Smooth muscle cell (in vitro differentiated cells): ENCODE data around the gene NTHL1. TPM values are rescaled to one million over a fixed set of nuclear protein-coding genes. Genes with fewer than 3 reads are reported as not detected.

Experiments
- DNase-seq: peaks from one replicate; lab custom pipeline; 2025; ENCODE audit not compliant: unreplicated experiment; lab: John Stamatoyannopoulos, UW
- H2AFZ ChIP-seq: fragments of 200-600 bp; sonication (generic); 2 replicates; pipeline ENCODE4 v1.6.0; 2016; ENCODE audit warnings: antibody characterized with exemption, low read depth, mild to moderate bottlenecking
- H3F3A ChIP-seq: fragments of 200-600 bp; sonication (generic); 2 replicates; pipeline ENCODE4 v1.6.0; 2017; ENCODE audit warnings: antibody characterized with exemption, low read depth
- H3K27ac ChIP-seq: fragments of 200-600 bp; sonication (generic); 2 replicates; pipeline ENCODE4 v1.5.1; 2016; ENCODE audit warnings: low read depth, mild to moderate bottlenecking
- H3K27me3 ChIP-seq: fragments of 200-600 bp; sonication (generic); 2 replicates; pipeline ENCODE4 v1.6.1; 2016; ENCODE audit warnings: low read depth, mild to moderate bottlenecking
- H3K36me3 ChIP-seq: fragments of 200-600 bp; sonication (generic); 2 replicates; pipeline ENCODE4 v1.5.1; 2016; ENCODE audit warnings: low read depth
- H3K4me1 ChIP-seq: fragments of 200-600 bp; sonication (generic); 2 replicates; pipeline ENCODE4 v1.5.1; 2016; ENCODE audit warnings: low read depth
- H3K4me2 ChIP-seq: fragments of 200-600 bp; sonication (generic); 2 replicates; pipeline ENCODE4 v1.6.0; 2016; ENCODE audit warnings: mild to moderate bottlenecking
- H3K4me3 ChIP-seq: fragments of 200-600 bp; sonication (generic); 2 replicates; pipeline ENCODE4 v1.5.1; 2016; ENCODE audit warnings: mild to moderate bottlenecking
- H3K79me2 ChIP-seq: fragments of 200-600 bp; sonication (generic); 2 replicates; pipeline ENCODE4 v1.6.0; 2016; ENCODE audit warnings: low read depth, mild to moderate bottlenecking
- H3K9ac ChIP-seq: fragments of 200-600 bp; sonication (generic); 2 replicates; pipeline ENCODE4 v1.6.0; 2016; ENCODE audit warnings: low read depth
- H3K9me3 ChIP-seq: fragments of 200-600 bp; sonication (generic); replicated peaks from 2 replicates; pipeline ENCODE4 v1.5.1; 2016; ENCODE audit warnings: low read depth
- H4K20me1 ChIP-seq: fragments of 200-600 bp; sonication (generic); 2 replicates; pipeline ENCODE4 v1.6.0; 2016; ENCODE audit warnings: low read depth
- CTCF ChIP-seq: fragments of 200-600 bp; sonication (generic); IDR thresholded peaks from 2 replicates; pipeline ENCODE4 v1.5.1; 2017; ENCODE audit warnings: borderline replicate concordance, mild to moderate bottlenecking, antibody characterized with exemption; ENCODE audit not compliant: insufficient read depth, poor library complexity, severe bottlenecking
- whole genome bisulfite sequencing: methylation state at CpG from one replicate; pipeline ENCODE4 v1.1.7; 2016; ENCODE audit warnings: low lambda C conversion rate; 5-methylcytosine and 5-hydroxymethylcytosine counted together
- microRNA counts: library from miRNA; unstranded; fragments of <30 nt; microRNA quantifications from one replicate; lab custom pipeline; 2016
- microRNA-seq: library from miRNA; unstranded; fragments of <30 nt; microRNA quantifications from one replicate; pipeline ENCODE4, GENCODE V29; 2016; ENCODE audit warnings: borderline number of aligned reads
- polyA plus RNA-seq: library from polyadenylated mRNA; unstranded; fragments of >200 nt; fragmentation: Nextera tagmentation; extraction: Ambion mirVana; gene quantifications from 2 replicates; pipeline ENCODE4 v1.2.1, GENCODE V29; 2016
- small RNA-seq: library from RNA; depleted of rRNA; stranded (forward); fragments of <200 nt; gene quantifications from one replicate; pipeline ENCODE3, GENCODE V24; 2014
- total RNA-seq: library from RNA; depleted of rRNA; stranded (reverse); fragments of >200 nt; gene quantifications from 2 replicates; pipeline ENCODE4 v1.2.3, GENCODE V29; 2014

Gene NTHL1
- total and polyA plus RNA-seq, 2 experiments from 2014 or later, result 23.8 to 39.3 TPM

- Histone ChIP-seq H3F3A (peaks cover 19% of the 10 kb centered on the region), H3K9me3 (no peaks in the 10 kb centered on the region), H2AFZ (no peak overlapping the region), H3K27ac (no peak overlapping the region), H3K79me2 (no peaks in the 10 kb centered on the region), H4K20me1 (no peaks in the 10 kb centered on the region), H3K4me2 (peak overlapping the region; percentile 82), H3K36me3 (no peaks in the 10 kb centered on the region), H3K4me3 (peak overlapping the region; percentile 46), H3K27me3 (peaks cover 39% of the 10 kb centered on the region), H3K9ac (no peak overlapping the region), H3K4me1 (peaks cover 10% of the 10 kb centered on the region)
- 29% methylated on average over 18 of the region's 18 CpGs for WGBS
- DNase-seq, result no peak
- no peak for TF ChIP-seq CTCF
Measured at GRCh38 chr16:1991135-1991551, 56.5 kb downstream of the NTHL1 start.

- no peak for TF ChIP-seq CTCF
- Histone ChIP-seq H3K27me3 (peaks cover 39% of the 10 kb centered on the region), H4K20me1 (no peaks in the 10 kb centered on the region), H3K79me2 (no peaks in the 10 kb centered on the region), H3K9me3 (no peaks in the 10 kb centered on the region), H3K9ac (no peak overlapping the region), H3F3A (peaks cover 13% of the 10 kb centered on the region), H2AFZ (no peak overlapping the region), H3K36me3 (no peaks in the 10 kb centered on the region), H3K4me2 (peak overlapping the region; percentile 82), H3K27ac (no peak overlapping the region), H3K4me3 (peak overlapping the region; percentile 46), H3K4me1 (peaks cover 10% of the 10 kb centered on the region)
- no peak for DNase-seq
- 6% methylated on average over 45 of the region's 50 CpGs for WGBS
Measured at GRCh38 chr16:1990351-1991134, 57.1 kb downstream of the NTHL1 start.

GRCh38 chr16:1990101-1990350, 57.6 kb downstream of the NTHL1 start:
- peak overlapping the region; percentile 82 for H3K4me2 ChIP-seq
- no peak for TF ChIP-seq CTCF
- no peak overlapping the region for H3K27ac ChIP-seq
- H3F3A ChIP-seq, result peaks cover 8% of the 10 kb centered on the region
- H3K9me3 ChIP-seq, result no peaks in the 10 kb centered on the region
- peaks cover 39% of the 10 kb centered on the region for H3K27me3 ChIP-seq
- WGBS, result 0% methylated on average over 4 of the region's 25 CpGs
- DNase-seq, result no peak
- peak overlapping the region; percentile 46 for H3K4me3 ChIP-seq
- H4K20me1 ChIP-seq, result no peaks in the 10 kb centered on the region
- no peaks in the 10 kb centered on the region for H3K79me2 ChIP-seq
- no peak overlapping the region for H3K9ac ChIP-seq
- no peaks in the 10 kb centered on the region for H3K36me3 ChIP-seq
- H2AFZ ChIP-seq, result no peak overlapping the region
- H3K4me1 ChIP-seq, result peaks cover 13% of the 10 kb centered on the region

MicroRNAs encoded within 50 kb of the gene (microRNA counts, 767-probe panel; counts per million panel counts)
- microRNA hsa-miR-1225-3p (lab: Ali Mortazavi, UCI), result 183 counts per million
- microRNA hsa-miR-1225-5p (lab: Ali Mortazavi, UCI), result 183 counts per million

Small RNAs within 50 kb of the gene (microRNA-seq; reads per million reads assigned to microRNA genes)
- not detected for gene MIR1225

Small RNAs within 50 kb of the gene (small RNA-seq; reads per million reads assigned to genes)
- 0.11 reads per million for gene MIR1225
- gene RN7SL219P, result not detected

Other genes starting within 250 kb of the NTHL1 start
- 20.7 and 20.9 TPM in 2 replicates for gene HAGH, start 221.0 kb downstream of the NTHL1 start, total RNA-seq
- gene HAGH, start 221.0 kb downstream of the NTHL1 start, polyA plus RNA-seq, result 42.6 and 43.0 TPM in 2 replicates
- gene FAHD1, start 220.6 kb downstream of the NTHL1 start, total RNA-seq, result 25.0 and 32.4 TPM in 2 replicates
- gene FAHD1, start 220.6 kb downstream of the NTHL1 start, polyA plus RNA-seq, result 32.4 and 32.8 TPM in 2 replicates
- gene MEIOB, start 175.7 kb downstream of the NTHL1 start, total RNA-seq, result 0.18 and 0.22 TPM in 2 replicates
- gene MEIOB, start 175.7 kb downstream of the NTHL1 start, polyA plus RNA-seq, result 1.7 TPM in 1 of 2 replicates, not detected in the other
- gene HS3ST6, start 129.4 kb downstream of the NTHL1 start, total RNA-seq, result not detected in 2 replicates
- gene HS3ST6, start 129.4 kb downstream of the NTHL1 start, polyA plus RNA-seq, result not detected in 2 replicates
- gene MSRB1, start 104.6 kb downstream of the NTHL1 start, total RNA-seq, result 9.4 and 9.9 TPM in 2 replicates
- 21.8 TPM in 2 replicates for gene MSRB1, start 104.6 kb downstream of the NTHL1 start, polyA plus RNA-seq
- not detected in 2 replicates for gene RPL3L, start 93.1 kb downstream of the NTHL1 start, total RNA-seq
- 0.21 TPM in 1 of 2 replicates, not detected in the other for gene RPL3L, start 93.1 kb downstream of the NTHL1 start, polyA plus RNA-seq
- gene NDUFB10, start 88.3 kb downstream of the NTHL1 start, total RNA-seq, result 125 and 176 TPM in 2 replicates
- 278 and 295 TPM in 2 replicates for gene NDUFB10, start 88.3 kb downstream of the NTHL1 start, polyA plus RNA-seq
- gene RPS2, start 83.0 kb downstream of the NTHL1 start, total RNA-seq, result 2,263 and 2,576 TPM in 2 replicates
- 2,041 and 2,061 TPM in 2 replicates for gene RPS2, start 83.0 kb downstream of the NTHL1 start, polyA plus RNA-seq
- gene RNF151, start 81.0 kb downstream of the NTHL1 start, total RNA-seq, result not detected in 2 replicates
- not detected in 2 replicates for gene RNF151, start 81.0 kb downstream of the NTHL1 start, polyA plus RNA-seq
- 25.8 and 28.5 TPM in 2 replicates for gene TBL3, start 75.8 kb downstream of the NTHL1 start, total RNA-seq
- gene TBL3, start 75.8 kb downstream of the NTHL1 start, polyA plus RNA-seq, result 62.0 and 81.7 TPM in 2 replicates
- 0.13 TPM in 1 of 2 replicates, not detected in the other for gene NOXO1, start 66.4 kb downstream of the NTHL1 start, total RNA-seq
- 0.35 and 1.7 TPM in 2 replicates for gene NOXO1, start 66.4 kb downstream of the NTHL1 start, polyA plus RNA-seq
- gene GFER, start 63.6 kb downstream of the NTHL1 start, total RNA-seq, result 12.1 and 15.1 TPM in 2 replicates
- 33.5 and 41.2 TPM in 2 replicates for gene GFER, start 63.6 kb downstream of the NTHL1 start, polyA plus RNA-seq
- 3.0 and 4.4 TPM in 2 replicates for gene SYNGR3, start 57.9 kb downstream of the NTHL1 start, total RNA-seq
- gene SYNGR3, start 57.9 kb downstream of the NTHL1 start, polyA plus RNA-seq, result 8.7 and 16.8 TPM in 2 replicates
- 23.2 and 27.2 TPM in 2 replicates for gene ZNF598, start 38.0 kb downstream of the NTHL1 start, total RNA-seq
- 27.9 and 32.7 TPM in 2 replicates for gene ZNF598, start 38.0 kb downstream of the NTHL1 start, polyA plus RNA-seq
- 13.1 and 30.9 TPM in 2 replicates for gene NPW, start 28.0 kb downstream of the NTHL1 start, total RNA-seq
- gene NPW, start 28.0 kb downstream of the NTHL1 start, polyA plus RNA-seq, result 185 and 193 TPM in 2 replicates
- gene NHERF2, start 20.9 kb downstream of the NTHL1 start, total RNA-seq, result 14.4 and 21.8 TPM in 2 replicates
- gene NHERF2, start 20.9 kb downstream of the NTHL1 start, polyA plus RNA-seq, result 40.2 and 56.8 TPM in 2 replicates
- 29.7 and 64.5 TPM in 2 replicates for gene TSC2, start 151 bp upstream of the NTHL1 start, total RNA-seq
- gene TSC2, start 151 bp upstream of the NTHL1 start, polyA plus RNA-seq, result 74.7 and 110 TPM in 2 replicates
- gene PKD1, start 88.1 kb upstream of the NTHL1 start, total RNA-seq, result 68.2 and 70.1 TPM in 2 replicates
- 47.9 and 71.3 TPM in 2 replicates for gene PKD1, start 88.1 kb upstream of the NTHL1 start, polyA plus RNA-seq
- not detected in 2 replicates for gene RAB26, start 100.8 kb upstream of the NTHL1 start, total RNA-seq
- 1.3 and 3.4 TPM in 2 replicates for gene RAB26, start 100.8 kb upstream of the NTHL1 start, polyA plus RNA-seq
- gene TRAF7, start 107.9 kb upstream of the NTHL1 start, total RNA-seq, result 52.6 and 59.9 TPM in 2 replicates
- 27.5 and 28.0 TPM in 2 replicates for gene TRAF7, start 107.9 kb upstream of the NTHL1 start, polyA plus RNA-seq
- 0.45 TPM in 2 replicates for gene CASKIN1, start 148.8 kb upstream of the NTHL1 start, total RNA-seq
- 0.09 and 0.77 TPM in 2 replicates for gene CASKIN1, start 148.8 kb upstream of the NTHL1 start, polyA plus RNA-seq
- gene MLST8, start 157.6 kb upstream of the NTHL1 start, total RNA-seq, result 37.2 and 38.1 TPM in 2 replicates
- gene MLST8, start 157.6 kb upstream of the NTHL1 start, polyA plus RNA-seq, result 61.8 and 67.0 TPM in 2 replicates
- gene BRICD5, start 163.0 kb upstream of the NTHL1 start, total RNA-seq, result 2.0 and 2.4 TPM in 2 replicates
- gene BRICD5, start 163.0 kb upstream of the NTHL1 start, polyA plus RNA-seq, result 4.7 and 14.1 TPM in 2 replicates
- 17.2 and 21.6 TPM in 2 replicates for gene PGP, start 167.0 kb upstream of the NTHL1 start, total RNA-seq
- gene PGP, start 167.0 kb upstream of the NTHL1 start, polyA plus RNA-seq, result 30.1 and 32.9 TPM in 2 replicates
- gene E4F1, start 175.8 kb upstream of the NTHL1 start, total RNA-seq, result 12.1 and 17.1 TPM in 2 replicates
- 22.4 and 25.9 TPM in 2 replicates for gene E4F1, start 175.8 kb upstream of the NTHL1 start, polyA plus RNA-seq
- 0.13 TPM in 1 of 2 replicates, not detected in the other for gene DNASE1L2, start 188.6 kb upstream of the NTHL1 start, total RNA-seq
- 0.25 and 1.6 TPM in 2 replicates for gene DNASE1L2, start 188.6 kb upstream of the NTHL1 start, polyA plus RNA-seq
- 23.6 and 45.7 TPM in 2 replicates for gene ECI1, start 203.8 kb upstream of the NTHL1 start, total RNA-seq
- 86.9 and 89.2 TPM in 2 replicates for gene ECI1, start 203.8 kb upstream of the NTHL1 start, polyA plus RNA-seq
- 82.9 and 87.9 TPM in 2 replicates for gene RNPS1, start 220.3 kb upstream of the NTHL1 start, total RNA-seq
- 192 and 206 TPM in 2 replicates for gene RNPS1, start 220.3 kb upstream of the NTHL1 start, polyA plus RNA-seq